Measurements from ENCODE around the gene DIRAS2. TPM values are rescaled to one million over a fixed set of nuclear protein-coding genes. Genes with fewer than 3 reads are reported as not detected.

Gene DIRAS2
- polyA plus RNA-seq, 1 experiment = not detected

DNA sequence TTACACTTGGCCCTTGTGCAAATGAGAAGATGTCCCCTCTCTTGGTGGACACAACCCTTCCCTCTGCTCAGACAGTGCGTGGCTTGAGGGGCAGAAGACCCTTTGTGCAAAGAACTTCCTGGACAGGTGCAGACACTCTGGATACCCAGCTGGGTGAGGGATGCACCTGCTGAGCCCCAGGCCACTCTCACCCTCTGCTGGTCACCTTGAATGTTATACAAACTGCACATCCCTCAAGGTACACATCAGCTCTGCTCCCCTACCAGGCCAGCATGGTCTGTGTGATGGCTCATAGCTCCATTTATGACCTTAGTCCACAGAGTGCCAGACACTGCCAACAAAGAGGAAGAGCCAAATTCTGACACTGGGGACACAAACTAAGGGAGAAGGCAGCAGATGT lies 3.1 kb upstream of the DIRAS2 start:
- Histone ChIP-seq H3K36me3 (ENCODE audit: control insufficient read depth, insufficient read depth, low read length) (no peaks in the 10 kb centered on the region), H3K4me3 (ENCODE audit: low read depth, low read length) (no peak overlapping the region), H3K27me3 (ENCODE audit: control insufficient read depth, insufficient read depth, low read length) (peaks cover 4% of the 10 kb centered on the region)
- no peak for DNase-seq (ENCODE audit: low read depth)
- TF ChIP-seq, protein P1, sequence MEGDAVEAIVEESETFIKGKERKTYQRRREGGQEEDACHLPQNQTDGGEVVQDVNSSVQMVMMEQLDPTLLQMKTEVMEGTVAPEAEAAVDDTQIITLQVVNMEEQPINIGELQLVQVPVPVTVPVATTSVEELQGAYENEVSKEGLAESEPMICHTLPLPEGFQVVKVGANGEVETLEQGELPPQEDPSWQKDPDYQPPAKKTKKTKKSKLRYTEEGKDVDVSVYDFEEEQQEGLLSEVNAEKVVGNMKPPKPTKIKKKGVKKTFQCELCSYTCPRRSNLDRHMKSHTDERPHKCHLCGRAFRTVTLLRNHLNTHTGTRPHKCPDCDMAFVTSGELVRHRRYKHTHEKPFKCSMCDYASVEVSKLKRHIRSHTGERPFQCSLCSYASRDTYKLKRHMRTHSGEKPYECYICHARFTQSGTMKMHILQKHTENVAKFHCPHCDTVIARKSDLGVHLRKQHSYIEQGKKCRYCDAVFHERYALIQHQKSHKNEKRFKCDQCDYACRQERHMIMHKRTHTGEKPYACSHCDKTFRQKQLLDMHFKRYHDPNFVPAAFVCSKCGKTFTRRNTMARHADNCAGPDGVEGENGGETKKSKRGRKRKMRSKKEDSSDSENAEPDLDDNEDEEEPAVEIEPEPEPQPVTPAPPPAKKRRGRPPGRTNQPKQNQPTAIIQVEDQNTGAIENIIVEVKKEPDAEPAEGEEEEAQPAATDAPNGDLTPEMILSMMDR (IDR thresholded peaks at IDR 0.05; ENCODE audit: insufficient read depth, low read depth, low read length) = no peak
- ChIA-PET CTCF (no interaction called here), POLR2A (no interaction called here)

GRCh38 chr9:90641884-90642487 lies 638 bp downstream of the DIRAS2 start:
- Histone ChIP-seq H3K27me3 (ENCODE audit: control insufficient read depth, insufficient read depth, low read length) (peaks cover 4% of the 10 kb centered on the region), H3K36me3 (ENCODE audit: control insufficient read depth, insufficient read depth, low read length) (no peaks in the 10 kb centered on the region), H3K4me3 (ENCODE audit: low read depth, low read length) (no peak overlapping the region)
- TF ChIP-seq, protein P1 (IDR thresholded peaks at IDR 0.05; ENCODE audit: insufficient read depth, low read depth, low read length) = no peak
- DNase-seq (ENCODE audit: low read depth) = no peak
- ChIA-PET POLR2A (no interaction called here), CTCF (interaction anchor here (0.6 to 0.9 kb wide), 2 partner anchors 415 to 1044 kb away, joined by 3 read pairs; no protein-coding TSS in a partner anchor)

DNA sequence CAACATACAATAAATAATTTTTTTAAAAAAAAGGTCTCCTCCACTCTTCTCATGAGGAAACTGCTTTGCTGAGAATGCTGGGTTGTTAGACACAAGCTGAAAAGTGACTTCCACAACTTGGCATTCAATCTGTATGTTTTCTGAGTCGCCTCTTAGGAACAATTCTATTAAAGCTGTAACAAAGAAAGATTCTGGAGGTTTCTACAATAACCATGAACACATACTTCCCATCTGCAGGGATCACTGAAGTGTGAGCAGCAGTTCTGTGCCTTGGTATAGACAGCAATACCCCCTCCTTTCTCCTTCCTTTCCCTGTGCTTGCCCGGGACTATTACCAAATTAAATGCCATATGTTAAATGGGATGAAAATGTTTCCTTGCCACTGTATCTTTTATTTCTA lies 1.5 kb downstream of the DIRAS2 start:
- Histone ChIP-seq H3K27me3 (ENCODE audit: control insufficient read depth, insufficient read depth, low read length) (peaks cover 4% of the 10 kb centered on the region), H3K4me3 (ENCODE audit: low read depth, low read length) (no peak overlapping the region), H3K36me3 (ENCODE audit: control insufficient read depth, insufficient read depth, low read length) (no peaks in the 10 kb centered on the region)
- TF ChIP-seq, protein P1 (IDR thresholded peaks at IDR 0.05; ENCODE audit: insufficient read depth, low read depth, low read length) = no peak
- ChIA-PET POLR2A (no interaction called here), CTCF (no interaction called here)
- no peak for DNase-seq (ENCODE audit: low read depth)

GRCh38 chr9:90640361-90640760 lies 2.3 kb downstream of the DIRAS2 start:
- POLR2A ChIA-PET = no interaction called here

DNA sequence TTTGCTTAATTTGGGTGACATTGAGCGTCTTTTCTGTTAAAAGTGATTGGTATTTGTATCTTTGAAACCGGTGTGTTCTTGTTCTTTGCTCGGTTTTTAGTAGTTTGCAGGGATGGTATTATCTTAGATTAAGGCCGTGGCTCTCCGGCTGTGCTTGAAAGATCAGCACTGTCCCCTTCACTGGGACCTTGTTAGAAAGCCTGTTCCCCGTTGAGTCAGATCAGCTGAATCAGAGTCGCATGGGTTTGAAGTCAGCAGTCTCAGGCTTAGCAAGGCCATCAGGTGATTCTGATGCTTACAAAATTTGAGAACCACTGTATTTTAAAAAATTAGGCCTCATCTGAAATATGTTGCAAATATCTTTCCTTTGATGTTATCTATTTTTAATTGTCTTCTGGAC lies 5.0 kb downstream of the DIRAS2 start:
- Histone ChIP-seq H3K27me3 (ENCODE audit: control insufficient read depth, insufficient read depth, low read length) (peaks cover 4% of the 10 kb centered on the region), H3K4me3 (ENCODE audit: low read depth, low read length) (no peak overlapping the region), H3K36me3 (ENCODE audit: control insufficient read depth, insufficient read depth, low read length) (no peaks in the 10 kb centered on the region)
- CTCF ChIA-PET = interaction anchor here (0.6 kb wide), 1 partner anchor 27 kb away, joined by 3 read pairs; no protein-coding TSS in a partner anchor
- DNase-seq (ENCODE audit: low read depth) = no peak
- POLR2A ChIA-PET = no interaction called here
- TF ChIP-seq, protein P1 (IDR thresholded peaks at IDR 0.05; ENCODE audit: insufficient read depth, low read depth, low read length) = no peak

More at GRCh38 chr9:90640361-90640760, 2.3 kb downstream of the DIRAS2 start:
- no peak for DNase-seq (ENCODE audit: low read depth)
- CTCF ChIA-PET = no interaction called here
- Histone ChIP-seq H3K36me3 (ENCODE audit: control insufficient read depth, insufficient read depth, low read length) (no peaks in the 10 kb centered on the region), H3K4me3 (ENCODE audit: low read depth, low read length) (no peak overlapping the region), H3K27me3 (ENCODE audit: control insufficient read depth, insufficient read depth, low read length) (peaks cover 4% of the 10 kb centered on the region)
- TF ChIP-seq, protein P1 (IDR thresholded peaks at IDR 0.05; ENCODE audit: insufficient read depth, low read depth, low read length) = no peak
